Esophagus muscularis mucosa (tissue), 3 donors: ENCODE data around the gene RTTN.

Experiments used
- POLR2A ChIP-seq: fragments of 450-650 bp; IDR thresholded peaks from one replicate; pipeline ENCODE4 v1.6.1; 2017; ENCODE audit warnings: antibody characterized with exemption, moderate library complexity, mild to moderate bottlenecking, low read depth
- POLR2AphosphoS5 ChIP-seq, 2 donors: sonication (generic); formaldehyde crosslinking; IDR thresholded peaks; one replicate each; pipeline ENCODE4 v1.6.1; 2017; ENCODE audit warnings: antibody characterized with exemption in 2 of 2
- TF ChIP-seq, protein P1 (sequence below), 3 experiments: fragments of 200-600 bp in 2 of 3; fragments of 450-650 bp in 1 of 3; sonication (generic) in 2 of 3; IDR thresholded peaks; one replicate each; pipeline ENCODE4 v1.5.1; 2017 to 2019; ENCODE audit warnings: antibody characterized with exemption in 3 of 3, mild to moderate bottlenecking in 2 of 3, moderate library complexity in 1 of 3

DNA sequence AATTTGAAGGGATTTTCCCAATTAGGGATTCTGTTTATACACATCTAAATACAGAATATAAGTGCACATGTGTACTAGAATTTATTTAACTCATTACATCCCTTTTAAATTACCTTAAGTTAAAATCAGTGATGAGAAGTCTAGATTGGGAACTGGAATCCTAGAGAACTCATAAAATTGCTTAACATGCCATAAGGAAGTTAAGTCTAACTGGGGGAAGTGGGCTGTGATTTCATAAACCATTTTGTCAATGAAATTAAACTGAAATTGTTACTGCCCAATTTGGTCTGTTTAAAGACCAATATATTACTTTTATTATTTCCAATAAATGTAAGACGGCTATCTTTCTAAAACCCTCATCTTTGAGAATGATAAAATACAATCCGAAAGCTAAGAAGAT, 185.5 kb downstream of the RTTN start:
- TF ChIP-seq, protein P1, sequence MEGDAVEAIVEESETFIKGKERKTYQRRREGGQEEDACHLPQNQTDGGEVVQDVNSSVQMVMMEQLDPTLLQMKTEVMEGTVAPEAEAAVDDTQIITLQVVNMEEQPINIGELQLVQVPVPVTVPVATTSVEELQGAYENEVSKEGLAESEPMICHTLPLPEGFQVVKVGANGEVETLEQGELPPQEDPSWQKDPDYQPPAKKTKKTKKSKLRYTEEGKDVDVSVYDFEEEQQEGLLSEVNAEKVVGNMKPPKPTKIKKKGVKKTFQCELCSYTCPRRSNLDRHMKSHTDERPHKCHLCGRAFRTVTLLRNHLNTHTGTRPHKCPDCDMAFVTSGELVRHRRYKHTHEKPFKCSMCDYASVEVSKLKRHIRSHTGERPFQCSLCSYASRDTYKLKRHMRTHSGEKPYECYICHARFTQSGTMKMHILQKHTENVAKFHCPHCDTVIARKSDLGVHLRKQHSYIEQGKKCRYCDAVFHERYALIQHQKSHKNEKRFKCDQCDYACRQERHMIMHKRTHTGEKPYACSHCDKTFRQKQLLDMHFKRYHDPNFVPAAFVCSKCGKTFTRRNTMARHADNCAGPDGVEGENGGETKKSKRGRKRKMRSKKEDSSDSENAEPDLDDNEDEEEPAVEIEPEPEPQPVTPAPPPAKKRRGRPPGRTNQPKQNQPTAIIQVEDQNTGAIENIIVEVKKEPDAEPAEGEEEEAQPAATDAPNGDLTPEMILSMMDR (IDR thresholded peaks at IDR 0.05) = no peak
- no peak for TF ChIP-seq POLR2A
- no peak for TF ChIP-seq POLR2AphosphoS5 (IDR thresholded peaks at IDR 0.05)
